Lung (tissue), 12 donors: ENCODE data around the gene CDC25B. TPM values are rescaled to one million over a fixed set of nuclear protein-coding genes. Genes with fewer than 3 reads are reported as not detected.

Experiments used
- ATAC-seq: fragments of 200-7000 bp; cut with Tn5 transposase; one replicate; pipeline ENCODE4 v1.9.1; 2020; ENCODE audit warnings: moderate number of reproducible peaks; ENCODE audit not compliant: insufficient read depth, low FRiP score
- DNase-seq, 3 donors: peaks; one replicate each; pipeline ENCODE4 v3.0.0-alpha.2; 2013 to 2017
- H3K27ac ChIP-seq, 2 donors: one replicate each; pipeline ENCODE4 v1.5.1; 2013; ENCODE audit warnings: mild to moderate bottlenecking in 2 of 2, moderate library complexity in 2 of 2, control low read depth in 1 of 2, inconsistent platforms in 1 of 2, low read depth in 1 of 2, low read length in 1 of 2
- H3K27me3 ChIP-seq, 3 donors: one replicate each; pipeline ENCODE4 v1.5.1; 2013; ENCODE audit warnings: low read length in 2 of 3; ENCODE audit not compliant: control insufficient read depth in 3 of 3, insufficient read depth in 3 of 3
- H3K36me3 ChIP-seq, 4 donors: one replicate each; pipeline ENCODE4 v1.5.1; 2013; ENCODE audit warnings: low read length in 4 of 4, mild to moderate bottlenecking in 1 of 4, moderate library complexity in 1 of 4; ENCODE audit not compliant: control insufficient read depth in 4 of 4, insufficient read depth in 4 of 4
- H3K4me1 ChIP-seq, 5 donors: one replicate each; pipeline ENCODE4 v1.5.1; 2013; ENCODE audit warnings: low read length in 5 of 5, mild to moderate bottlenecking in 2 of 5, moderate library complexity in 1 of 5; ENCODE audit not compliant: control insufficient read depth in 5 of 5, insufficient read depth in 5 of 5
- H3K4me3 ChIP-seq: one replicate; pipeline ENCODE4 v1.5.1; 2013; ENCODE audit warnings: mild to moderate bottlenecking, control low read depth, moderate library complexity
- H3K9ac ChIP-seq, 2 donors: one replicate each; pipeline ENCODE4 v1.5.1; 2013; ENCODE audit warnings: low read length in 2 of 2, control low read depth in 1 of 2; ENCODE audit not compliant: insufficient read depth in 1 of 2
- H3K9me3 ChIP-seq, 4 donors: one replicate each; pipeline ENCODE4 v1.5.1; 2013; ENCODE audit warnings: low read length in 3 of 4, mild to moderate bottlenecking in 1 of 4, moderate library complexity in 1 of 4; ENCODE audit not compliant: control insufficient read depth in 4 of 4, insufficient read depth in 3 of 4
- CTCF ChIP-seq: IDR thresholded peaks from 2 replicates; pipeline ENCODE4 v1.5.1; 2012; ENCODE audit warnings: mild to moderate bottlenecking; ENCODE audit errors: control extremely low read depth, extremely low read depth
- WGBS, 2 donors: extraction: QIAGEN DNeasy Blood & Tissue Kit; methylation state at CpG; one replicate each; pipeline ENCODE4 v1.1.7; 2013; 5-methylcytosine and 5-hydroxymethylcytosine counted together
- polyA plus RNA-seq, 2 donors: library from polyadenylated mRNA; stranded (reverse); fragments of 200-250 nt; gene quantifications; one replicate each; pipeline ENCODE4 v1.2.1, GENCODE V29; 2013
- total RNA-seq, 2 donors: library from RNA; depleted of rRNA in 1 of 2; stranded (reverse); fragments of >200 nt in 1 of 2; gene quantifications; one replicate each; pipeline ENCODE4 v1.2.1, GENCODE V29; 2014 to 2021
- donor health status: control.
- donor health status: control.
- donor health status: Bipolar disorder and iron deficiency.
- donor health status: healthy.
- donor health status: DM: yes; HTN: yes; CAD: no.

CDC25B gene
- total and polyA plus RNA-seq, 4 donors, result 47.9 to 88.5 (median 67.1) TPM

GRCh38 chr20:3803854-3804253 is 7.7 kb downstream of the CDC25B start:
- ATAC-seq, result no peak
- Histone ChIP-seq H3K9ac (no peak overlapping the region), H3K9me3 (no peaks in the 10 kb centered on the region), H3K4me1 (peaks cover 4 to 51% (median 26%) of the 10 kb centered on the region in 5 donors), H3K4me3 (no peak overlapping the region), H3K27me3 (no peaks in the 10 kb centered on the region), H3K36me3 (peaks cover 0 to 52% (median 35%) of the 10 kb centered on the region in 4 donors), H3K27ac (peak overlapping the region in 1 of 2 donors; percentile 33)
- no peak for TF ChIP-seq CTCF
- 79 to 86% methylated on average over 6 of the region's 6 CpGs for WGBS, 2 donors
- no peak for DNase-seq

GRCh38 chr20:3804254-3804751 is 8.2 kb downstream of the CDC25B start:
- 60 to 61% methylated on average over 11 of the region's 11 CpGs for WGBS, 2 donors
- ATAC-seq (no peak), DNase-seq (no peak)
- H3K4me3 ChIP-seq, result no peak overlapping the region
- no peak for TF ChIP-seq CTCF
- peaks cover 0 to 51% (median 35%) of the 10 kb centered on the region in 4 donors for H3K36me3 ChIP-seq
- no peak overlapping the region for H3K9ac ChIP-seq
- peaks cover 4 to 46% (median 25%) of the 10 kb centered on the region in 5 donors for H3K4me1 ChIP-seq
- H3K27me3 ChIP-seq, result no peaks in the 10 kb centered on the region
- no peaks in the 10 kb centered on the region for H3K9me3 ChIP-seq
- H3K27ac ChIP-seq, result peak overlapping the region in 1 of 2 donors; percentile 76

GRCh38 chr20:3804781-3805180 is 8.7 kb downstream of the CDC25B start:
- DNase-seq (no peak), ATAC-seq (no peak)
- no peak overlapping the region for H3K4me3 ChIP-seq
- no peaks in the 10 kb centered on the region for H3K27me3 ChIP-seq
- peaks cover 4 to 43% (median 25%) of the 10 kb centered on the region in 5 donors for H3K4me1 ChIP-seq
- peaks cover 0 to 48% (median 34%) of the 10 kb centered on the region in 4 donors for H3K36me3 ChIP-seq
- H3K27ac ChIP-seq, result peak overlapping the region in 1 of 2 donors; percentile 76
- H3K9me3 ChIP-seq, result no peaks in the 10 kb centered on the region
- no peak overlapping the region for H3K9ac ChIP-seq
- no peak for TF ChIP-seq CTCF
- WGBS, 2 donors, result 91 to 92% methylated on average over 11 of the region's 11 CpGs

GRCh38 chr20:3808544-3808943 is 12.4 kb downstream of the CDC25B start:
- DNase-seq (no peak), ATAC-seq (no peak)
- H3K27ac ChIP-seq, result peak overlapping the region; percentile 87 to 96
- H3K4me3 ChIP-seq, result no peak overlapping the region
- H3K9me3 ChIP-seq, result no peaks in the 10 kb centered on the region
- no peaks in the 10 kb centered on the region for H3K27me3 ChIP-seq
- no peak for TF ChIP-seq CTCF
- H3K36me3 ChIP-seq, result peaks cover 0 to 24% (median 13%) of the 10 kb centered on the region in 4 donors
- peak overlapping the region in 1 of 2 donors; percentile 53 for H3K9ac ChIP-seq
- H3K4me1 ChIP-seq, result peaks cover 9 to 62% (median 29%) of the 10 kb centered on the region in 5 donors
- 75 to 86% methylated on average over 3 of the region's 3 CpGs for WGBS, 2 donors
